Measurements from ENCODE around the gene SEC11C. TPM values are rescaled to one million over a fixed set of nuclear protein-coding genes. Genes with fewer than 3 reads are reported as not detected.

SEC11C gene
- 17.4 and 24.6 TPM in 2 replicates for total RNA-seq

- no peak for TF ChIP-seq CTCF (IDR thresholded peaks at IDR 0.05; ENCODE audit: insufficient read depth, low read depth, low read length)
- peak; percentile 93 for DNase-seq (ENCODE audit: low read depth)
- H3K4me3 ChIP-seq (ENCODE audit: low read depth, low read length): peak within 1 kb of the TSS; percentile 90
Measured at GRCh38 chr18:59139615-59140301, at the start of gene SEC11C. SEC11C (plus strand) TSS chr18:59139884; CDS start chr18:59139949, 65 bp downstream.

- H3K4me3 ChIP-seq (ENCODE audit: low read depth, low read length): no peak overlapping the region
- no peak for TF ChIP-seq CTCF (IDR thresholded peaks at IDR 0.05; ENCODE audit: insufficient read depth, low read depth, low read length)
- DNase-seq (ENCODE audit: low read depth): no peak
Measured at GRCh38 chr18:59090966-59091603, 48.6 kb upstream of the SEC11C start.

GRCh38 chr18:59093668-59094067, 46.0 kb upstream of the SEC11C start:
- TF ChIP-seq CTCF (IDR thresholded peaks at IDR 0.05; ENCODE audit: insufficient read depth, low read depth, low read length): no peak
- no peak for DNase-seq (ENCODE audit: low read depth)
- H3K4me3 ChIP-seq (ENCODE audit: low read depth, low read length): no peak overlapping the region

GRCh38 chr18:59094569-59094968, 45.1 kb upstream of the SEC11C start:
- no peak overlapping the region for H3K4me3 ChIP-seq (ENCODE audit: low read depth, low read length)
- TF ChIP-seq CTCF (IDR thresholded peaks at IDR 0.05; ENCODE audit: insufficient read depth, low read depth, low read length): no peak

GRCh38 chr18:59096098-59096789, 43.4 kb upstream of the SEC11C start:
- no peak overlapping the region for H3K4me3 ChIP-seq (ENCODE audit: low read depth, low read length)
- TF ChIP-seq CTCF (IDR thresholded peaks at IDR 0.05; ENCODE audit: insufficient read depth, low read depth, low read length): no peak
- DNase-seq (ENCODE audit: low read depth): no peak

More at GRCh38 chr18:59094569-59094968, 45.1 kb upstream of the SEC11C start:
- no peak for DNase-seq (ENCODE audit: low read depth)

GRCh38 chr18:59101830-59102414, 37.8 kb upstream of the SEC11C start:
- DNase-seq (ENCODE audit: low read depth): no peak
- TF ChIP-seq CTCF (IDR thresholded peaks at IDR 0.05; ENCODE audit: insufficient read depth, low read depth, low read length): no peak

More at GRCh38 chr18:59101830-59102414, 37.8 kb upstream of the SEC11C start:
- H3K4me3 ChIP-seq (ENCODE audit: low read depth, low read length): no peak overlapping the region

Measured in fibroblast of villous mesenchyme (primary cell).